ENCODE measurements around the gene CASR.
"Not testable (repeated sequence)": the region's sequence is repeated elsewhere in the genome, so short reads cannot be mapped to it uniquely, and the experiment has no call there.

Gene CASR

DNA sequence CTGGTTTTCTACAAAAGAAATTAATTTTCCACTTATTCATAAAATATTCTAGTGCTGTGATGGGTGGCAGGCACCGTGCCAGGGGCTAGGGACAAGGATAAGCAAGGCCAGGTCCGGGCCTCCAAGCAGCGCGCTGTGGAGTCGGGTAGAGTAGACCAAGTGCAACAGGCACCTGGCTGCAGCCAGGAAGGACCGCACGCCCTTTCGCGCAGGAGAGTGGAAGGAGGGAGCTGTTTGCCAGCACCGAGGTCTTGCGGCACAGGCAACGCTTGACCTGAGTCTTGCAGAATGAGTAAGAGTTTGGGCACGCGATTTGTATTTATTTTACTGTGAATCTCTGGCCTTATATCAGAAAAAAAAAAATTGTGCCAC, at the start of gene CASR:
TSS of gene CASR (plus strand) at position 148 of the 372 bp plus-strand sequence. CDS start 70,522 bp downstream, outside the sequence.
- DNase-seq: no peak

DNA sequence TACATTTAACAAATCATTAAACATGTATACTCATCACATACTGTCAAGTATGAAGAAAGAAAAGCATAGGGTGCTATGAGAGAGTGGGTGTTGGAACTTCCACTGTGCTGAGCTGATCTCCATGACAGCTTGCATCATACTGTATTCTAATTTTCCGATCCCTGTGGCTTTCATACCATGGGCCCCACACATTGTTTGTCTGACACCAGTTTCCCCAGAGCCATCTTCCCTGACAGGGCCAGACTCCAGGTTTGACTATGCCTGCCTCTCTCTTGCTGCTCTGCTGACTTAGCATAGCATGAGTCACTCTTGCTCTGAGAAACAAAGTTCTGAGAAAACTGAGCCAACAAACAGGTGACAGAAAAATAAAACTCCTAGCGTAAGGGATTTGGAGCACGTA, 37.0 kb upstream of the CASR start:
- peak; percentile 34 for DNase-seq

DNA sequence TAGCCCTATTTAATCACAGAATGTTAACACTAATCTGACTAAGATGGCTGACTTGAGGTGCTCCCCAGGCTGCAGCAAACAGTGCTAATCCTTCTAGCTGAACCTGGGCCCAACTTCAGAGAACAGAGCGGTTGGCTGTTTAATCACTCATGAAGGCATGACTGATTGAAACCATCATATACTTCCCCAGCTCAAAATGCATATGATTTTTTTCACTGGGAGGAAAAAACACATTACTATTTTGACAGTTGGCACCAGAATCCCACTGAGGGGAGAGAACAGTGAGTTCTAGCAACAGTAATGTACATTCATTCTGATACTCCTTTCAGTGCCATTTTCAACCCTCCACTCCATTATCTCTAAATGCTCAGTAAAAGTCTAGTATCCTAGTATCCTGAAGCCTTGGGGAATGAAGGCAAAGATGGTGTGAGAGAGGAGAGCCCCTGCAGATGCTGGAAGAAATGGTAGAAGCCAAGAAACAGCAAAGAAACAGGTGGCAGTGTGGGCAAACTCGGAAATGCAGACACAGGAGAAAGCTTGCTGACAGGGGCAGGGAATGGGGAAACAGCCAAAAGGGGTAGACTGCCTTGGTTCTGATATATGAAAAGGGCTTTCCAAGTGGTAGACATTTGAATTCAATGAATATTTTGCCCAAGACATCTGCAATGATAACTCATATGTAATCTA, 34.4 kb upstream of the CASR start:
- no peak for DNase-seq

- DNase-seq: peak; percentile 11
Observed at GRCh38 chr3:122151480-122151879, 32.0 kb upstream of the CASR start.

- not testable (repeated sequence) for DNase-seq
Observed at GRCh38 chr3:122164983-122165382, 18.5 kb upstream of the CASR start.

- DNase-seq: peak; percentile 52
Observed at GRCh38 chr3:122167630-122168029, 15.8 kb upstream of the CASR start.

DNA sequence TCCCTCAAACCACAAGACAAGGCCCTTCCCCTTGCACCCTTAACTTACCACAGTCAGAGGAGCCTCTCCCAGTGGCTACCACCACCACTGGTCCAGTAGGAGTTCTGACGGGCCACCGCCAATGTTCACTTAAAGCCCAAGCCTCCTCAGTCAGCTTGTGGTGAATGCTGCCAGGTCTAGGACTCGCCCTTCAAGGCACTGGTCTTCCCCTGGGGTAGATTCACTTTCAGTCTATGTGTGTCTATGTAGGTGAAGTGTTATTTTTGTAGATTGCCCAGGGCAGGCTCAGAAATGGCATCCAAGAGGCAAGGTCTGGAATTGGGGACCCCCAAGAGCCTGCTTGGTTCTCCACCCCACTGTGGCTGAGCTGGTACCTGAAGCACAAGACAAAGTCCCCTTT, 15.4 kb upstream of the CASR start:
- DNase-seq: no peak

GRCh38 chr3:122169911-122170310, 13.6 kb upstream of the CASR start:
- no peak for DNase-seq

- peak; percentile 53 for DNase-seq
Observed at GRCh38 chr3:122171361-122171760, 12.1 kb upstream of the CASR start.

DNA sequence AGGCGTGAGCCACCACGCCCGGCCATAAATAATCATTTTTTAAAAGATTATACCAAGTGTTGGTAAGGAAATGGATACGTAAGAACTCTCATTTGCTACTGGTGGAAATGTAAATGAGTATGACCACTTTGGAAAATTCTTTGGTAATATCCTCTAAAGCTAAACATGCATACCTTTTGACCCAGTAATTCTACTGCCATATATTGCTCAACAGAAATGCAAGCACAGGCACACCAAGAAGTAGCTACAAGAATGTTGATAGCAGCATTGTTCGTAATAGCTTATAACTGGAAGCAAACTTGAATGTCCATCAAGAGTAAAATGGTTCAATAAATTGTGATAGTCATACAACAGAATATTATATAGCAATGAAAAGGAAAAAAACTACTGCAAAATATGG, 4.8 kb upstream of the CASR start:
- no peak for DNase-seq

GRCh38 chr3:122183893-122184590, 574 bp downstream of the CASR start:
- no peak for DNase-seq

- no peak for DNase-seq
Observed at GRCh38 chr3:122184591-122184929, 1.1 kb downstream of the CASR start.

GRCh38 chr3:122186372-122186771, 2.9 kb downstream of the CASR start:
- no peak for DNase-seq

DNA sequence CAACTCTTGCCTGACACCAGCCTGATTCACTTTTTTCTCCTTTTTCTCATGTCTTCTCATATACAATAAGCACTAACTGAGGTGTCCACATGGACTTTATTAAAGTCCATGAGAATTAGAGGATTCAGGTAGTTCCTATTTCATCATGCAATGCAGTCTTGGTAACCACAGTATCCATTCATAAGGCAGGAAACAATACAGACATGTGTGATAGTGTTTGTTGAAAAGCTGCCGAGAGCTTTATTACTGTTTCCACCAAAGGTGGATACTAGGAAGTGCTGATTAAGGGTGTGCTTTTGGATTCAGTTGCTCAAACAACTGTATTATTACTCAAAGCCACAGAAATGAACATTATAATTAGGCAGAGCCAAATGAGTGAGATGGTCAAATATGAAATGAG, 5.3 kb downstream of the CASR start:
- no peak for DNase-seq

GRCh38 chr3:122189357-122189756, 5.9 kb downstream of the CASR start:
- DNase-seq: no peak

GRCh38 chr3:122190525-122190924, 7.1 kb downstream of the CASR start:
- no peak for DNase-seq

- DNase-seq: no peak
Observed at GRCh38 chr3:122198966-122199365, 15.5 kb downstream of the CASR start.

GRCh38 chr3:122199552-122199951, 16.1 kb downstream of the CASR start:
- DNase-seq: no peak

DNA sequence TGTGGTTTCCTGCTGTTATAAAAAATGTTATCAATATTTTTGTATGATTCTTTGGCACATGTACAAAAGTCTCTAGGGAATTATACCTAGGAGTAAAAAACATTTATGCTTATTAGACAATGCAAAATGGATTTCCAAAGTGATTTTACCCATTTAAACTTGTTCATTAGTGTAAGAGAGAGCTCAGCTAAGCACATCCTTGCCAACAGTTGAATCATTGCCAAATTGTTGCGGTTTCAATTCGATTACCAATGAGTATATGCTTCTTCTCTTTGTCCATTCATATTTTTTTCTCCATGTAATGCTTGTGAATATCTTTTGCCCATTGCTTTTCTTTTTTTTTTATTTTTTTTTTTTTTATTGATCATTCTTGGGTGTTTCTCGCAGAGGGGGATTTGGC, 17.2 kb downstream of the CASR start:
- DNase-seq: no peak

- DNase-seq: not testable (repeated sequence)
Observed at GRCh38 chr3:122201476-122201875, 18.0 kb downstream of the CASR start.

GRCh38 chr3:122208579-122208978, 25.1 kb downstream of the CASR start:
- no peak for DNase-seq

- DNase-seq: no peak
Observed at GRCh38 chr3:122213650-122214049, 30.2 kb downstream of the CASR start.

DNA sequence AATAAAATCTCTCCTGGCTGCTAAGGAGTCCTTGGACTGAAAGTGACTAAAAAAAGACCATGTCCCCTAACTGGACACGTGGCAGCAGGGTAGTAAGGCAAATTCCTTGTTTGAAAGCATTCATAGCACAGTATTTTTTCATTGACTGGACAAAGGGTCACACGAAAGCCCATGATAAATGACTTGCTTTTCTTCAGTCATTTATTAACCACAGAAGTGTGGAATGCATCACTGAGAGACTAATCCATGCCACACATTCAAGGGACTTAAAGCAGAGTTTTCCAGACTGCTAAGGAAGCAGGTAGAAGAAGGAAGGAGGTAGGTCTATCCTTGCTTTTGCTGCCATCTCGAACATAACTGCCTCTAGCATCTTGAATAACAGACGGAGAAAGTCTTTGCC, 31.2 kb downstream of the CASR start:
- DNase-seq: no peak

GRCh38 chr3:122215592-122216298, 32.3 kb downstream of the CASR start:
- no peak for DNase-seq

Measured in inflammatory macrophage treated with lipopolysaccharide for 4 hours (primary cell).